Measurements from ENCODE around the gene PRDM16. TPM values are rescaled to one million over a fixed set of nuclear protein-coding genes. Genes with fewer than 3 reads are reported as not detected.

PRDM16 gene
- polyA plus RNA-seq, 1 donor (not counting 4 experiments of a cell fraction or from before 2014, with no cell fraction given) = 0.05 TPM

DNA sequence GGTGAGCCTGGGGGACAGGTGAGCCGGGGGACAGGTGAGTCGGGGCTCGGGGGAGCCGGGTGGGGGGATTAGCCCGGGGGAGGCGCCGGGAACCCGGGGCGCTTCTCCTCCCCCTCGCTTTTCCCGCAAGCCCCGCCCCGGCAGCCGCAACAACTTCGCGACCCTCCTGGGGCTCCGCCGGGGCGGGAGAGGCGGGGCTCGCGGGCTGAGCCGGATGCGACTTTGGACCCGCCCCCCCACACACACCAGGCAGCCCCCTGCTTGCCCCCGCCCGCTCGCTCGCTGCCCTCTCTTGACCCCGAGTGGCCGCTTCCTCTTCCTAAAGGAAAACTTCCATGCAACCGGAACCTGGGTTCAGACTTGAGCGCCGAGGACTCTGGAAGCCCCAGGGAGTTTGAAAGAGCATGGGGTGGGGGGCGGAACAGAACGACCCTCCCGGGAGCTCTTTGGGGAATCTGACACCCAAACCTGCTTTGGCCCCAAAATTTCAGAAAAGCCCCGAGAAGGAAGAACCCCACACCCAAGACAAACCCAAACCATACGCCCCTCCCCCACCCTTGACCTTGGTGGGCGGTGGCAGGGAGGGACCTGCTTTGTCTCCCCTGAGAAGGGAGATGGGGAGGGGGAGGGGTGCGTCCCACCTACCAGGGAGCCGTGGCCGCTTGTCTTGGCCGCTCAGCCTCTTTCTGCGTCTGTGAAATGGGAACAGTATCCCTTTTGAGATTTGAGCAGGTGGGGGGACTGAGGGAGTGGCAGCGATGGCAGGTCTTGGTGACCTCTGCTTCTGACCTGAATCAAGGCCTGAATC, 386.0 kb downstream of the PRDM16 start:
- Histone ChIP-seq H3K4me2 (ENCODE audit: control insufficient read depth, extremely low read depth, insufficient read depth, low read depth, low read length) (peak overlapping the region; percentile 75), H3K9me3 (ENCODE audit: control insufficient read depth, low read depth, low read length) (no peaks in the 10 kb centered on the region), H3K27ac (ENCODE audit: control insufficient read depth, insufficient read depth, low read length) (no peak overlapping the region), H3K9me1 (ENCODE audit: control insufficient read depth, extremely low read depth, insufficient read depth, low read length) (no peaks in the 10 kb centered on the region), H3K4me1 (ENCODE audit: control insufficient read depth, extremely low read depth, insufficient read depth, low read length) (peaks cover 23% of the 10 kb centered on the region), H3K79me2 (ENCODE audit: control insufficient read depth, insufficient read depth, low read length) (no peaks in the 10 kb centered on the region), H3K27me3 (ENCODE audit: control insufficient read depth, extremely low read depth, insufficient read depth, low read length) (no peaks in the 10 kb centered on the region), H3K9ac (ENCODE audit: control insufficient read depth, extremely low read depth, insufficient read depth, low read length) (peak overlapping the region; percentile 33), H3K36me3 (ENCODE audit: control insufficient read depth in 2 of 2, extremely low read depth in 1 of 2, insufficient read depth in 2 of 2, low read length in 2 of 2) (no peaks in the 10 kb centered on the region), H4K20me1 (ENCODE audit: control insufficient read depth, extremely low read depth, insufficient read depth, low read length) (no peaks in the 10 kb centered on the region), H2AFZ (ENCODE audit: control insufficient read depth, low read length) (no peak overlapping the region), H3K4me3 (ENCODE audit: control insufficient read depth in 2 of 3, extremely low read depth in 1 of 3, insufficient read depth in 2 of 3, low read depth in 1 of 3, low read length in 3 of 3) (peak overlapping the region; percentile 51 to 59 (median 57))
- DNase-seq (ENCODE audit: low read depth, low spot score) (no peak), FAIRE-seq (no peak)
- no peak for TF ChIP-seq EZH2 (IDR thresholded peaks at IDR 0.05; ENCODE audit: low read length)
- TF ChIP-seq, protein P1, sequence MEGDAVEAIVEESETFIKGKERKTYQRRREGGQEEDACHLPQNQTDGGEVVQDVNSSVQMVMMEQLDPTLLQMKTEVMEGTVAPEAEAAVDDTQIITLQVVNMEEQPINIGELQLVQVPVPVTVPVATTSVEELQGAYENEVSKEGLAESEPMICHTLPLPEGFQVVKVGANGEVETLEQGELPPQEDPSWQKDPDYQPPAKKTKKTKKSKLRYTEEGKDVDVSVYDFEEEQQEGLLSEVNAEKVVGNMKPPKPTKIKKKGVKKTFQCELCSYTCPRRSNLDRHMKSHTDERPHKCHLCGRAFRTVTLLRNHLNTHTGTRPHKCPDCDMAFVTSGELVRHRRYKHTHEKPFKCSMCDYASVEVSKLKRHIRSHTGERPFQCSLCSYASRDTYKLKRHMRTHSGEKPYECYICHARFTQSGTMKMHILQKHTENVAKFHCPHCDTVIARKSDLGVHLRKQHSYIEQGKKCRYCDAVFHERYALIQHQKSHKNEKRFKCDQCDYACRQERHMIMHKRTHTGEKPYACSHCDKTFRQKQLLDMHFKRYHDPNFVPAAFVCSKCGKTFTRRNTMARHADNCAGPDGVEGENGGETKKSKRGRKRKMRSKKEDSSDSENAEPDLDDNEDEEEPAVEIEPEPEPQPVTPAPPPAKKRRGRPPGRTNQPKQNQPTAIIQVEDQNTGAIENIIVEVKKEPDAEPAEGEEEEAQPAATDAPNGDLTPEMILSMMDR (optimal IDR thresholded peaks at IDR 0.05 in 1 of 3, IDR thresholded peaks at IDR 0.05 in 1 of 3, conservative IDR thresholded peaks at IDR 0.05 in 1 of 3; ENCODE audit: extremely low read depth in 1 of 3, insufficient read depth in 2 of 3, low read length in 3 of 3) = no peak
- dilution Hi-C loops (cut with MboI; ENCODE audit: extremely low pct_ligation_motif_present, low sequenced_read_pairs) = no loop called here

DNA sequence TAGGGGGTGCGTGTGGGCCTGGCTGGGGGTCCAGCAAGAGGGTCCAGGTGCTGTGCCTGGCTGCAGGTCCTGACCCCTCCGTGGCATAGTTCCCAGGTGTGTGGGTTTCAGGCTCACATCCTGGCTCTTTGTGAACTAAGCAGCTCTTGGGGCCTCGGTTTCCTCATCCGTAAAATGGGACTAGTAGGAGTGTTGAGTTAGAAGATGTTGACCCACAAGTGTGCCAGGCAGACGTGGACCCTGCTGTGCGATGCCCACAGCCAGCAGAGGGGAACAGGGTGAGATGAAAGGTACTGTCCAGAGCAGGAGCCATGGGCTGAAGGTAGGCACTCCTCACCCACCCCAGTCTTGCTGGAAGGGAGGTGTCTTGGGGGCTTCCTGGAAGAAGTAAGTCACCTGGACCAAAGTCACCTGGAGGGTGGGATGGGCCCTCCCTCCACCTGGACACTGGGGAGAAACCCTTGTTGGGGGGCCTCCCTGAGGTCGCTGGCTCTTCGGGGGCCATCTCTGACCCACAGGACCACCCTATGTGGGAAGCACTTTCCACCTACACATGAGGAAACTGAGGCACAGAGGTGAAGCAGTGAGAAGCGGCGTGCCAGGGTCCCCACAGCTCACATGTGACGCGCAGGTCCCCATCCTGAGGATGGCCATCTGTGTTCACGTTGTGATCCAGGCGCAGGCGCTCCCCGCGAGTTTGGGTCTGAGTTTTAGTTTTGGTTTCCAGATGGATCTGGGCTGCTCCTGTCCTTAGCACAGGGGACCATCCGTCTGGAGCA, 386.9 kb downstream of the PRDM16 start:
- Histone ChIP-seq H3K79me2 (ENCODE audit: control insufficient read depth, insufficient read depth, low read length) (no peaks in the 10 kb centered on the region), H3K4me3 (ENCODE audit: control insufficient read depth in 2 of 3, extremely low read depth in 1 of 3, insufficient read depth in 2 of 3, low read depth in 1 of 3, low read length in 3 of 3) (no peak overlapping the region), H3K4me1 (ENCODE audit: control insufficient read depth, extremely low read depth, insufficient read depth, low read length) (peaks cover 32% of the 10 kb centered on the region), H4K20me1 (ENCODE audit: control insufficient read depth, extremely low read depth, insufficient read depth, low read length) (no peaks in the 10 kb centered on the region), H3K27ac (ENCODE audit: control insufficient read depth, insufficient read depth, low read length) (no peak overlapping the region), H3K27me3 (ENCODE audit: control insufficient read depth, extremely low read depth, insufficient read depth, low read length) (no peaks in the 10 kb centered on the region), H2AFZ (ENCODE audit: control insufficient read depth, low read length) (no peak overlapping the region), H3K4me2 (ENCODE audit: control insufficient read depth, extremely low read depth, insufficient read depth, low read depth, low read length) (no peak overlapping the region), H3K36me3 (ENCODE audit: control insufficient read depth in 2 of 2, extremely low read depth in 1 of 2, insufficient read depth in 2 of 2, low read length in 2 of 2) (no peaks in the 10 kb centered on the region), H3K9me1 (ENCODE audit: control insufficient read depth, extremely low read depth, insufficient read depth, low read length) (no peaks in the 10 kb centered on the region), H3K9ac (ENCODE audit: control insufficient read depth, extremely low read depth, insufficient read depth, low read length) (no peak overlapping the region), H3K9me3 (ENCODE audit: control insufficient read depth, low read depth, low read length) (no peaks in the 10 kb centered on the region)
- dilution Hi-C loops (cut with MboI; ENCODE audit: extremely low pct_ligation_motif_present, low sequenced_read_pairs) = no loop called here
- DNase-seq (ENCODE audit: low read depth, low spot score) (no peak), FAIRE-seq (no peak)
- TF ChIP-seq, protein P1 (optimal IDR thresholded peaks at IDR 0.05 in 1 of 3, IDR thresholded peaks at IDR 0.05 in 1 of 3, conservative IDR thresholded peaks at IDR 0.05 in 1 of 3; ENCODE audit: extremely low read depth in 1 of 3, insufficient read depth in 2 of 3, low read length in 3 of 3) = no peak
- TF ChIP-seq EZH2 (IDR thresholded peaks at IDR 0.05; ENCODE audit: low read length) = no peak
